Fibroblast of peridontal ligament (primary cell): Measurements from ENCODE around the gene FLNA.
A peak's percentile ranks its signal among the peaks of the same experiment; 100 is the strongest.

Experiments
- DNase-seq: peaks from one replicate; pipeline ENCODE4 v3.0.0-alpha.2; 2010; ENCODE audit errors: extremely low read depth

Gene FLNA

DNA sequence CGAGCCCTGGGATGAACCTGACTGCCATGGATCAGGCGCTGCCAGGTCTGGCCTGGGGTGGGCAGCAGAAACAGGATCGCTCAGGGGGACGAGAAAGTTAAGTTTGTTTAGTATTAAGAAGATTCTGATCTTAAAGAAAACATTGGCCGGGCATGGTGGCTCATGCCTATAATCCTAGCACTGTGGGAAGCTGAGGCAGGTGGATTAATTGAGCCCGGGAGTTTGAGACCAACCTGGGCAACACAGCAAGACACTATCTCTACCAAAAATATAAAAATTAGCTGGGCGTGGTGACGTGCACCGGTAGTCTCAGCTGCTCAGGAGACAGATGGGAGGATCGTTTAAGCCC lies 696 bp upstream of the FLNA start:
- no peak for DNase-seq

- peak; percentile 87 for DNase-seq
Measured at GRCh38 chrX:154373340-154374306, 811 bp downstream of the FLNA start.

DNA sequence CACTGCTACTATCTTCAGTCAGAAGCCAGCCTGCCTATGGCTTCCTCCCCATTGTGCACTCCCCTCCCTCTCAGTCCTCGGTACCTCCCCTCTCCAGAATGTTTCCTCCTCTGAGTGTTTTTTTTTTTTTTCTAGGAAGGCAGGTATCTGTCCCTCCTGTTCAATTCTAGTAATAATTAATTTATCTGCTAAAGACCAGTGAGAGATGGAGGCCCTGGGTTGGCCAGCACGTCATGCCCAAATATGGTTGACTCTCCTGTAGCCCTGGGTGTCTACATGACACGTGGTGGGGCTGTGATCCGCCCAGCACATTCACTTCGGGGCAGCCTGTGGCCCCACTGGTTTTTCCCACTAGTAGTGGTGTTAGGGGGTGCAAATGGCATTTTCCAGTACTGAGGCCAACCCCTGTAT lies 1.8 kb downstream of the FLNA start:
- peak; percentile 50 for DNase-seq

DNA sequence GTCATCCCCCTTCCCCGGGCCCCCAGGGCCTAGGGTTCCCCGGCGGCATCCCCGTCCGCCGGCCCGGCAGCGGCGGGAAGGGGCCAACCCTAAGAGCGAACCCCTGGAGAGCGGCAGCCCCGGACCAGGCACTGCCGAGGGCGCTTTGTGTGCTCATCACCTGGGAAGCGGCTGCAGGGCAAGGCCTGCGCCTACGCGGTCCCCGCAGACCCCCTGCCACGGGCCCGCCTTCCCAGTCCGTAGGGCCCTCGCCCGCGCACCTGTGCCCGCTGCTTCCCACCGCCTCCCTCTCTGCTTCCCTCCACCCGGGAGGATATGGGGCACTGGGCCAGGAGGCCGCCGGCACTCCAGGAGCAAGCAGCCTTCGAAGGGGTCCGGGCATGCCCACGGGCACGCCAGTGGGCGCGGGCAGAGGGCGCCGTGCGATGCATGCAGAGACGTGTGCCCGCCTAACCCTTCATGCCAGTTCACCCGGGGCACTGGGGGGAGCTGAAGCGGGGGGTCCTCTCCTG lies 2.6 kb downstream of the FLNA start:
- DNase-seq: no peak

DNA sequence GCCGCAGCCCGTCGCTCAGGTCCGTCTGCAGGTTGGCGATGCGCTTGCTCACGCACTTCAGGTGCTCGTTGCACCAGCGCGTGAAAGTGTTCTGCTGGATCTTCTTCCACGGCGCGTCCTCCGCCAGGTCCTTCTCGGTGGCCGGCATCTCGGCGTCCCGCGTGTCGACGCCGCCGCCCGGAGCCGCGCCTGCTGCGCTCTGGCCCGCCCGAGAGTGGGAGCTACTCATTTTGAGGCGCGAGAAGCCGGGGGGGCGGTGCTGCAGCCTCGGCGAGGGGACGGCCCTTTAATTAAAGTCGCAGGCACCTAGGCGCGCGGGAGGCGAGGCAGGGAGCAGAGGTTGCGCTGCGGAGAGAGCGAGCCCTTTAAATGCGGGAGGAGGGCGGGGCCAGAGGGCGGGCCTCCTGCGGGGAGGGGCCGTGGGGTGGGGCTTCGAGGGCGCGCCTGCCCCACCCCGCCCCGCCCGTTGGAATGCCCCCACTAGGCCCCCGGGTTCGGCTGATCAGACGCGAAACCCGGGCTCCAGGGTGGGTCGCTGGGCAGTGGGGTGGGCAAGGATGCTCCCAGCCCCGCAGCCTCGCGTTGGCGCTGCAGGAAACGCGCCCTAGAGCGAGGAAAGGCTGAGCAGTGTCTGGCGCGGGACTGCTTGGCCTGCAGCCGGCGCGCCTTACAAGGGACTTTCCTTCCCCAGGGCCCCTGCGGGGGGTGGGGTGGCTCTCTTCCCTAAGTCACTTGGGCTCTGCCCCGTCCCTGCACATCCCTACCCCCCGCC lies 3.2 kb downstream of the FLNA start:
- peak; percentile 90 for DNase-seq

- peak; percentile 21 for DNase-seq
Measured at GRCh38 chrX:154370300-154371016, 4.0 kb downstream of the FLNA start.

DNA sequence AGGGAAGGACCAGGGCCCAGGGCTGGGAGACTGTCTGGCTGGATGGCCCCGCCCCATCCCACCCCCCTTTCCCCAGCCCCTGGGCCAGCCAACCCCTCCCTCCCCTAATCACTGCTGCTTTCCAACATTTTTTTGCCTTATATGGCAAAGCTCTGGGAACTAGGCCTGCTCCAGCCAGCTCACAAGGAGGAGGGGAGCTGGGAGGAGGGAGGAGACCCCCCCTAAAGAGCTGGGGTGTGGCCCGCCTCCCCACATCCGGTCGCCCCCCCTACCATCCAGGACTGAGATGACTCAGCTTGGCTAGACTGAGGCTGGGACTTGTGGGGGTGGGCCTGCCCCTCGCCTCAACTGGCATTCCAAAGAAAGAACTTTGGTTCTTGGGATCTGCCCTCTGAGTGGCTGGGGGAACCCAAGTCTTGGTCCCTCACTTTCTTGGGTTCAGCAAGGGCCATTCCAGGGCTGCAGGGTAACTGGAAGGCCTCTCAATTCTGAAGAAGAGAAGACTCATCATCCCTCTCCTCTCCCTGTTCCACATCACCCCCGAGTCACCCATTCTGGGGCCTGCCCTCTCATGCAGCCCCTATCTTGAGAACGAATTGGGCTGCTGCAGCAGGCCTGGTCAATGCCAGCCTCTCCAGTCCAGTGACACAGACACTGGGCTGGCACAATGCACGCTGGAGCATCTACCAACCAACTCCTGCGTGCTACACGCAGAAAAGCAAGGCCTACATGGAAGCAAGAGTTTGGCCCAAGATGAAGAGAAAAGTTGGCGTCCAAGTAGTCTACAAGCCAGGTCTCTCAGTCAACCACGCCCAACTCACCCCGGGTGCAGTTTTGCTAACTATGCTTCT lies 4.8 kb downstream of the FLNA start:
- peak; percentile 94 for DNase-seq

GRCh38 chrX:154368630-154369448 lies 5.6 kb downstream of the FLNA start:
- peak; percentile 88 for DNase-seq

GRCh38 chrX:154367474-154368308 lies 6.7 kb downstream of the FLNA start:
- no peak for DNase-seq

GRCh38 chrX:154366666-154367055 lies 7.8 kb downstream of the FLNA start:
- peak; percentile 27 for DNase-seq

DNA sequence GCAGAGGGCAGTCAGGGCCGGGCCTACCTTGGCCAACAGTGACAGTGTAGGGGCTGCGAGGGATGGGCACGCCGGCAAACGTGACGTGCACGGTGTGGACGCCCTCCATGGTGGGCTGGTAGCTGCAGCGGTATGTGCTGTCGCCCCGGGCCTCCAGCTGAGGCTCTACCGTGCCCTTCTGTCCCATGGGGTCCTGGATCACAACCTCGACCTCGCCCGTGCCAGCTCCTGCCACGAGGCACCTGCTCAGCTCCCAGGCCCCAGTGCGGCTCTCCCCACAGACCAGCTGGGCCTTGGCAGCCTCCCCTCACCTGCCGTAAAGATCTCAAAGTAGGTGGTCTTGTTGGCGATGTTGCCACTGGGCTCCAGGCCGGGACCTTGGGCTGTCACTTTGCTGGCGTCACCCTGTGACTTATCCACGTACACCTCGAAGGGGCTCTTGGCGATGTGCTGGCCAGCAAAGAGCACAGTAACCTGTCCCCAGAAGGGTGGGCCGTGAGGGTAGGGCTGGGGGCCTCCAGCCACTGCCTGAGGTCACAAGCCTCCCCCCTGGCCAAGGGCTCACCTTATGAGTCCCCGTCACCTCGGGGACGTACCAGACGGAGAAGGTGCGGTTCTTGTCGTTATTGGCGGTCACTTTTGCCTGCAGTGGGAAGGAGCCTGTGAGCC lies 8.3 kb downstream of the FLNA start:
- DNase-seq: no peak

- DNase-seq: no peak
Measured at GRCh38 chrX:154365052-154365600, 9.3 kb downstream of the FLNA start.

DNA sequence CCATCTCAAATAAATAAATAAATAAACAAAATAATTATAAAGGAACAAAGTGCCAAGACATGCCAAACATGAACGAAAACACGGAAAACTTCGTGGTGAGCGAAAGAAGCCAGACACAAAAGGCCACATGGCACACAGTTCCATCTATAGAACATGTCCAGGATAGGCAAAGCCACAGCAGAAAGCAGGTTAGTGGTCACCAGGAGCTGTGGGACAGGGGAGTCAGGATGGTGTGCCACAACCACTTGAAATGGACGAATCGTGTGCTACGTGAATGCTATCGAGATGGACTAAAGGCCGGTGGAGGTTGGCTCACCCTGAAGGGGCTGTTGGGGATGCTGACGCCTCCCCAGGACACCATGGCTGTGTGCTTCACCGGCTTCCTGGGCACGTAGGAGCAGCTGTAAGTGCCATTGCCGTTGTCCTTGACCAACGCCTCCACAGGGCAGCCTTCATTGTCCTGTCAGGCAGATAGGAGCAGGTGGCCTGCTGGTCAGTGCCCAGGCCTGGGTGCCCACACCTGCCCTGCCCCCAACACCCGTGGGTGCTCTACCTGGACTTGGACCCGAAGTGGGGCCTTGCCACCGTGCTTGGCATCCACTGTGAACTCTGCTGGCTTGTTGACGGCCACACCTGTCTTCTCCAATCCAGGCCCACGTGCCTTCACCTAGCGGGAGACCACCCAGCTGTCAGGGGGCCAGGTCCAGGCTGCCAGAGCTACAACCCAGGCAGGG lies 10.6 kb downstream of the FLNA start:
- DNase-seq: no peak

- DNase-seq: no peak
Measured at GRCh38 chrX:154362085-154362742, 12.2 kb downstream of the FLNA start.

DNA sequence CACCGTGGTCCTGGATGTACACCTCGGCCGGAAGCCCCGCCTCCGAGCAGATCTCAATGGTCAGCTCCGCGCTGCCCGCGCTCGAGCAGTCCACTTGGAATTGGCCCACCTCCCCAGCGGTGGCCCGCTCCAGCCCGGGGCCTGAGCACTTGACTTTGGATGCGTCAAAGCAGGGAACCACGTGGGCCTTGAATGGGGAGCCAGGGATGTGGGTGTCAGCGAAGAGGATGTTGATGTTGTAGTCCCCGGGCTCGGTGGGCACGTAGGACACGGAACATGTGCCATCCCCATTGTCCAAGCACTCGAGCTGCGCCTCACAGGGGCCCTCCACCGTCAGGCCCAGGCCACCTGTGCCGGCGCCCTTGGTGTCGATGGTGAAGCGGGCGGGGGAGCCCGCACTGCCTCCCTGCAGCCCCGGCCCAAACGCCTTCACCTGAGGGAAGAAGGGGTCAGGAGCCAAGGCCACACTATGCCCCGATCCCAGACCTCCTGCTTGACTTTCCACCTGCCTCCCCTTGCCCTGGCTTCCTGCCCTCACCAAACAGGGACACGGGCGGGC lies 14.2 kb downstream of the FLNA start:
- no peak for DNase-seq

DNA sequence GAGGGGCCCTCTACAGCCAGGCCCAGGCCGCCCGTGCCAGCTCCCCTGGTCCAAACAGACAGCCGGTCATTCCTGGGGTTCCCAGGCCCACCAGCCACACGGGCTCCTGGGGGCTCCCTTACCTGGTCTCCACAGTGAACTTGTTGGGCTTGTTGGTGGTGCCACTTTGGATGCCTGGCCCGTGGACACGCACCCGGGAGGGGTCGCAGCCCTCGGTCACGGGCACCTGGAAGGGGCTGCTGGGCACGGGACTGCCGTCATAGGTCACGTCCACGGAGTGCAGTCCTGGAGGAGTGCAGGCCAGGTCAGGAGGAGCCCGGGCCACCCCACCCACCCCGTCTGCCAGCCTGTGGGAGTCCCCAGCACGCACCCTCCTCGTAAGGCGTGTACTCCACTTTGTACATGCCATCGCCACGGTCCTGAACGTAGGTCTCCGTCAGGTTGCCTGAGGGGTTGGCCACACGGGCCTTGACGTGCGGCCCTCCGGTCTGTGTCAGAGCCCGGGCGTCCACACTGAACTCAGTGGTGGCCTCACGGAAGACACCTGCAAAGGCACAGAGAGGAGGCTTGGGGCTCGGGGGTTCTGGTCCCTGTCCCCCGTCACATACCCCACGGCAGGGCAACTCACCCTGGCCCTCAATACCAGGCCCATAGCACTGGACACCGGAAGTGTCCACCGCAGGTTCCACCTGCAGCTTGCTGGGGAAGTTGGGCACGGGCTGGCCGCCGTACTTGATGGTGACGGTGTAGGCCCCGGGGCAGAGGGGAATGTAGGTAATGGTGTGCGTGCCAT lies 14.9 kb downstream of the FLNA start:
- DNase-seq: no peak
